ENCODE data around the gene ICA1. TPM values are rescaled to one million over a fixed set of nuclear protein-coding genes. Genes with fewer than 3 reads are reported as not detected.

Gene ICA1
- total RNA-seq, 2 donors from 2014 or later = 0.46 to 3.6 TPM

- no peak overlapping the region for H3K27ac Mint-ChIP-seq
- DNase-seq (ENCODE audit: low spot score in 2 of 2) (peak in 1 of 2 donors; percentile 17), ATAC-seq (peak; percentile 81 to 85)
- no peaks in the 10 kb centered on the region for H3K9me3 Mint-ChIP-seq
- no peaks in the 10 kb centered on the region for H3K36me3 Mint-ChIP-seq
Observed at GRCh38 chr7:8197994-8198698, 63.8 kb downstream of the ICA1 start.

DNA sequence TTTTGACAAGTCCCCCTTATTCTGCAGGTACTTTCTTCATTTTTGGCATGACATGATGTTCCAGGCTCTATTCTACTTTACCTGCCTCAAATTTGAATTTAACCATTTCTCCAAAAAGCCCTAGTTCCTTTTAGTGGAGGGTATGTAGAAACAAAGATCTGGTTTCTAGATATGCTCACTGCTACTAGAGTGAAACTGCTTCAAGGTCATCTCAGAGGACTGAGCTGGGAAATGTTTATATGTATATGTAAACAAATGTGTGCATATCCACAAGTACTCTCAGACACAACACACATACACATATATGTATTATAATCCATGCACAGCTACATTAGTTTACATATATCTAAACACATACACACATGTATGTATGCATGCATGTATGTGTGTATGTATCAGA is 69.1 kb downstream of the ICA1 start:
- ATAC-seq (no peak), DNase-seq (ENCODE audit: low spot score in 2 of 2) (no peak)
- H3K36me3 Mint-ChIP-seq = no peaks in the 10 kb centered on the region
- H3K9me3 Mint-ChIP-seq = no peaks in the 10 kb centered on the region
- H3K27ac Mint-ChIP-seq = no peak overlapping the region

DNA sequence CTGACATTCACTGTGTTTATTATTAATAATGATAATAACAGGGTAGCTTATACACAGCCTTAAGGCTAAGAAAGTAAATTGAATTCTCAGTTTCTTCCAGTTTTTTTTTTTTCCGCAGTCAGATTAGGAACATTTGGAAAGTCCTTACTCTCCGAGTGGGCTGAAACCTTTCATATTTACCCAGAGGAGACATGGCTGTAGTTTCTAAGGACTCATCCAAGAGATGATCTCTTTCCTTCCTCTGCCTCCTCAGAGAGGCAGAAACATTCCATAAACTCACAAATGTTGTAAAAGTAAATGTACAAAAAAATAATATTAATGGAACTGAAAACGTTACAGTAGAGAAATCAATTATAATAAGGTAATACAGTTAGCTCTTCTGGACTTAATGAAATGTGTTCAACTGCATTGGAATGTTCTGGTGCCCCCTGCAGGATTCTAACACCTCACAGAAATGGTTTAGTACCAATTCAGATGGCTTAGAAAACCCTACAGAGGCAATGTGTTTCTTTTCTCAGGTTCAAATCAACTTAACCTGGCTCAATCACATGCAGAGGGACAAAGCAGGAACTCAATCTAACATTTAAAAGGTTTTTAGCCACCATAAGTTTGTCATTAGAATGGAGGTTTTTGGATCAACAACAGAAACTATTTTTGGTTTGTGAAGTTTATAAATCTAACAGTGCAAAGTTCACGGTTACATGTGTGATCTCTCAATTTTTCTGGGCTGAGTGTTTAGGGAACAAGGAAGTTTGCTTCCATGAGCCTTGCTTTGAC is 71.7 kb downstream of the ICA1 start:
- H3K36me3 Mint-ChIP-seq = no peaks in the 10 kb centered on the region
- no peaks in the 10 kb centered on the region for H3K9me3 Mint-ChIP-seq
- no peak overlapping the region for H3K27ac Mint-ChIP-seq
- ATAC-seq = peak; percentile 51 to 66
- peak in 1 of 2 donors; percentile 45 for DNase-seq (ENCODE audit: low spot score in 2 of 2)

GRCh38 chr7:8189625-8190024 is 72.3 kb downstream of the ICA1 start:
- ATAC-seq (no peak), DNase-seq (ENCODE audit: low spot score in 2 of 2) (no peak)
- no peaks in the 10 kb centered on the region for H3K36me3 Mint-ChIP-seq
- no peaks in the 10 kb centered on the region for H3K9me3 Mint-ChIP-seq
- H3K27ac Mint-ChIP-seq = no peak overlapping the region

GRCh38 chr7:8185926-8186683 is 75.9 kb downstream of the ICA1 start:
- H3K36me3 Mint-ChIP-seq = no peaks in the 10 kb centered on the region
- no peak overlapping the region for H3K27ac Mint-ChIP-seq
- DNase-seq (ENCODE audit: low spot score in 2 of 2) (no peak), ATAC-seq (no peak)
- H3K9me3 Mint-ChIP-seq = no peaks in the 10 kb centered on the region

GRCh38 chr7:8184221-8184620 is 77.7 kb downstream of the ICA1 start:
- no peak for DNase-seq (ENCODE audit: low spot score in 2 of 2)
- Mint-ChIP-seq H3K36me3 (no peaks in the 10 kb centered on the region), H3K27ac (no peak overlapping the region), H3K9me3 (no peaks in the 10 kb centered on the region)
- ATAC-seq = no peak

DNA sequence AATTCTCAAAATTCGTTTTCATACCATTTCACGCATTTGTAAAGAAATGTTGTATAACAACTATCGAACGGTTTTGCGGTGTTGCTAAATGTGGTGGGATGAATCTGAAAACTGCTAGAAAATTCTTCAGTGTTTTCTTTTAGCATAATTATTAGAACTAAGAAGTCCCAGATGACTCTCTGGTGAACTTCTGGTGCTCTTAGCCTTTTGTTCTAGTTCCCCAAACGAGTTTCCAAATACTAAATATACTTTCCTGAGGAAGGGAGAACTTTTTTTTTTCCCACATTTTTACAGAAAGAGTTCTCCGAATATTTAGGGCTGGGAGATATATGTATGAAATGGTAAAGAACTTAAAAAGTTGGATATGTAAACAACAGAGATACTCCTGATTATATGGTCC is 82.5 kb downstream of the ICA1 start:
- no peak overlapping the region for H3K27ac Mint-ChIP-seq
- ATAC-seq (no peak), DNase-seq (ENCODE audit: low spot score in 2 of 2) (no peak)
- peaks cover 0 to 12% of the 10 kb centered on the region in 2 donors for H3K36me3 Mint-ChIP-seq
- H3K9me3 Mint-ChIP-seq = peaks cover 0 to 8% of the 10 kb centered on the region in 2 donors

GRCh38 chr7:8178353-8178752 is 83.6 kb downstream of the ICA1 start:
- peaks cover 0 to 8% of the 10 kb centered on the region in 2 donors for H3K9me3 Mint-ChIP-seq
- H3K27ac Mint-ChIP-seq = peak overlapping the region in 1 of 2 donors; percentile 2
- H3K36me3 Mint-ChIP-seq = peaks cover 0 to 12% of the 10 kb centered on the region in 2 donors
- DNase-seq (ENCODE audit: low spot score in 2 of 2) (no peak), ATAC-seq (no peak)

DNA sequence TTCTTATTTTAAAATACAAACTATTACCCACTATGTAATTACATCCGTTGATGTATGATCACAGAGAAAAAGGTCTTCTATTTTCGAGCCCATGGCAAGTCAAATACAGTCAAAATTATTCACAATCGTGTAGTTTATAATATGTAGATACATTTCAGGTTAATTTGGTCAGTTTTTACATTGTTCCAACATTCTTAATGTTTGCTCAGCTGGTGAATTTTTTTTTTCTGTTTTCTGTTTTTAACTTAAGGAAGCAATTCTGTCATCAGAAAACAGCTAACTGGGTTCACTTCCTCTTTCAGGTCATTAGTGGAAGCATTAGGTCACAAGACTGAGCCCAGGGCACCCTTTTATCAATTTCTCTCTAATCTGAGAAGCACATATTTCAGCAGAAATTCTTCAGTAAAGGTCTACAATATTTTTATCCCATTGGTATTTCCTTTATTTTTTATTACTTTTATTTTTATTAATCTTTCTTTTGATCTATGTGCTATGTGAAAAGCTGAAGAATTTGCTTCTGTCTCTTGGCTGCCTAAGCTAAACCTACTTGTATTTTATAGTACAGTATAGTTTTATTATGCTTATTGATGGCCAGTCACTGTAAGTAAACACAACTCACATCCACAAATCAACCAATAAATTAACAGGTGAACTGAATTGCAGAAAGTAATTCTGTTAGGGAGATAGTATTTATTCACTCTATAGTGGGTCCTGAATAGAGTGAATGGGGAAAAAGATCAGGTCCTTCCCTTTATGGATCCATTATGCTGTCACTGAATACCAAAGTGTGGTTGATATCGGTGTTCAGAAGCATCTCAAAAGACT is 84.6 kb downstream of the ICA1 start:
- H3K9me3 Mint-ChIP-seq = peaks cover 0 to 8% of the 10 kb centered on the region in 2 donors
- H3K27ac Mint-ChIP-seq = peak overlapping the region; percentile 89 to 97
- DNase-seq (ENCODE audit: low spot score in 2 of 2) = no peak
- no peak for ATAC-seq
- peaks cover 0 to 12% of the 10 kb centered on the region in 2 donors for H3K36me3 Mint-ChIP-seq

DNA sequence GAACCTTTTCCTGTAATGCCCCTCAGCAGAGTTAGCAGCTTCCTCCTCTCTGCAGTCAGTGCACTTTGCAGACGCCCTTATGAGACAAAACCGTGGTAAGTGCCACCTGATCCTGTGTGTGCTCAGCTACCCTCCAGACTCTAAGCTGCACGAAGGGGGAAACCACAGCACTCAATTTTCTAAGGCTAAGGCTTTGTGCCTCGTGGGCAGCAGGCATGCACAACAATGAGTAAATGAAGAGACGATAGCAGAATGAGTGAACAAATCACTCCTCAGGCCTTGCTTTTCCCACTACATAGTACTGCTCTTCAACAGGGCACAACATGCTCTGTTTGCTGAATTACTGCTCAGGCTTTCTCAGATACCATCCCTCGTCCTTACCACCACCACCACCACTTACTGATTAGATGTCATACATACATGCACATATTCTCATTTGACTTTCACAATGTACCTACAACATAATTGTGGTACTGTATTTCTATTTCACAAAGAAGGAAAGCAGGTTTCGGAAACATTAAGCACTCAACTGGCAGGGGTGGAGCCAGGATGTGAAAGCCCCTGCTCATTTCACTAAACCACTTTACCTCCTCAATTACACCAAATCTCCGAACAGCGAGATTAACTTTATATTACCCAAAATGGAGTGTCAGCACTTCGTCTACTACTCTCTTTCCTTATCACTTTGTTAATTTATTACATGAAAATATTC is 85.4 kb downstream of the ICA1 start:
- Mint-ChIP-seq H3K36me3 (peaks cover 0 to 12% of the 10 kb centered on the region in 2 donors), H3K27ac (peak overlapping the region; percentile 89 to 97), H3K9me3 (peaks cover 0 to 8% of the 10 kb centered on the region in 2 donors)
- DNase-seq (ENCODE audit: low spot score in 2 of 2) (peak; percentile 40 to 60), ATAC-seq (peak; percentile 87 to 89)

DNA sequence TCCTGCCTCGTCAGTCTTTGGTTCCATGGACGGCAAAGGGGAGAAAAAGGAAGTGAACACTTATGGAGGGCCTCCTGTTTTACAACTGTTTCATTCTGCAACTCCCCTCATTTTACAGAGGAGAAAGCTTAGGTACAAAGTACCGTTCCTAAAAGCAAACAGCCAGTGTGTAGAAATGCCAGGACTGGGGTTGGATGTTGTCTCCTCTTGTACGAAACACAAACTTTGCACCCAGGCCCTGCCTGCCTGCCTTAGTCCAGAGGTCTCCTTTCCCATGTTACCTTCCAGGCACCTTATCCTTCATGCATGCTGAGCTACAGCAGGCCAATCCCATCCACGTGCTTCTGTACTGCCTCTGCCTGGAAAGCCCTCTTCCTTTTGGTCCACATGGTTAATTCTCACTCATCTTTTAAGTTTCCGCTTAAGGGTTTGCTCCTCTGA is 86.0 kb downstream of the ICA1 start:
- DNase-seq (ENCODE audit: low spot score in 2 of 2) = peak in 1 of 2 donors; percentile 7
- Mint-ChIP-seq H3K9me3 (peaks cover 0 to 8% of the 10 kb centered on the region in 2 donors), H3K36me3 (peaks cover 0 to 12% of the 10 kb centered on the region in 2 donors), H3K27ac (peak overlapping the region; percentile 89 to 97)
- no peak for ATAC-seq

DNA sequence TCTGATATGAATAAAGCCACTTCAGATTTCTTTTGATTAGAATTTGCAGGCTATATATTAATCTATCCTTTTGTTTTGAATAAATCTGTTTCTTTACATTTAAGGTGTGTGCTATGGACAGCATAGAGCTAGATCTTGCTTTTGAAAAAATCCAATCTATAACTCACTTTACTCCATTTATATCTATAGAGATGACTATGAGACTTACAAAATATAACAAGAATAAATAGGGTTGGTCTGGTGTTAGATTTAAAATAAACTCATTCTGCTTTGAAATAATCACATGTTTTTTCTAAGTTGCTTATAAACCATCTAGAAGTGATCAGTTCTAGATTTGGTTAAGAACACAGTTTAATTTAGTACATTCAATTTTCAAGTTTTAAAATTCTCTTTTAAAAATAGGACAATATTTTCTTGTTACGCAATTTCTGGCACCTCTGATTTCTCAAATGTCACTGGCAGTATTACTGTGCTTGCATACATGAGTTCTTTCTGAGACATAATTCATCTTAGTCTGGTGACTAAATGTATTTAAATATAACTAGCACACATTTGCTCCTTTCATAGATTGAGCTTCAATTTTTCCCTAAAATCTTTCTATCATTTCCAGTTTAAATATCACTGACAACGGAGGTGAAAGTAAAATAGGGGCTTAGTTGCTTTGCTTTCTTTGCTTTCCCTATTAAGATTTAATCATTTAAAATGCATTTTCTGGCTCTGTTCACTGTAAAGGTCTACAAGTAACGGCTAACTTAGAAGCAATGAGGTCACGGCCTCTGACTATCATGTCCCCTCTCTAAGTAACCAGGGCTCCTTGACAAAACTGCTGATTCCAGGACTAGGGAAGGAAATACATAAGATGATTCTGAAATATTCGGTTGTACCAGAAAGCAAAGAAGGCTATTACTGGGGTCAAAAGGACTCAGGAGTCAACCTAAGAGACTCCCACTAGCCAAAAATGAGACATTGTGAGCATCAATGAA is 89.3 kb downstream of the ICA1 start:
- no peak for ATAC-seq
- no peak overlapping the region for H3K27ac Mint-ChIP-seq
- peaks cover 0 to 6% of the 10 kb centered on the region in 2 donors for H3K36me3 Mint-ChIP-seq

GRCh38 chr7:8169171-8169570 is 92.8 kb downstream of the ICA1 start:
- DNase-seq (ENCODE audit: low spot score in 2 of 2) (no peak), ATAC-seq (no peak)
- Mint-ChIP-seq H3K27ac (no peak overlapping the region), H3K36me3 (no peaks in the 10 kb centered on the region), H3K9me3 (no peaks in the 10 kb centered on the region)

More for the DNA sequence above, 89.3 kb downstream of the ICA1 start:
- peaks cover 0 to 3% of the 10 kb centered on the region in 2 donors for H3K9me3 Mint-ChIP-seq
- DNase-seq (ENCODE audit: low spot score in 2 of 2) = no peak

- ATAC-seq = no peak
- H3K27ac Mint-ChIP-seq = no peak overlapping the region
- no peaks in the 10 kb centered on the region for H3K36me3 Mint-ChIP-seq
- no peak for DNase-seq (ENCODE audit: low spot score in 2 of 2)
- H3K9me3 Mint-ChIP-seq = no peaks in the 10 kb centered on the region
Observed at GRCh38 chr7:8168336-8168735, 93.6 kb downstream of the ICA1 start.

DNA sequence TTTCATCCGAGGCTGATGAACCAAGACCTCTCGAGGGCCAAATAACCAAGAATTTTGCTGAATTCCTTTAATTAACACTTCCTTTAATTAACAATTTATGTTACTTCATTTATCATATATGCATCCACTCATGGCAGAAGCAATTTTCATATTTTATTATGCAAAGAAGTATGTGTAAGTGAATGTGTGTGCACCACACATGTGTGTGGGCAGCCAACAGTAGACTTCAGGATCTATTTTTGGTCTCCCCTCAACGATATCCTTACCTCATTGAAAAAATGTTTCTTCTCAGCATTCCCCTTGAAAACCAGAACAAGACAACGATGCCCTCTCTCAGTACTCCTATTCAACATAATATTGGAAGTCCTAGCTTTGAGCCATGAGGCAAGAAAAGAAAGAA is 96.8 kb downstream of the ICA1 start:
- H3K9me3 Mint-ChIP-seq = no peaks in the 10 kb centered on the region
- DNase-seq (ENCODE audit: low spot score in 2 of 2) (no peak), ATAC-seq (no peak)
- no peaks in the 10 kb centered on the region for H3K36me3 Mint-ChIP-seq
- H3K27ac Mint-ChIP-seq = no peak overlapping the region
